ENCODE results near the gene PHAX.
"Not testable (repeated sequence)": the region's sequence is repeated elsewhere in the genome, so short reads cannot be mapped to it uniquely, and the experiment has no call there.

PHAX gene

DNA sequence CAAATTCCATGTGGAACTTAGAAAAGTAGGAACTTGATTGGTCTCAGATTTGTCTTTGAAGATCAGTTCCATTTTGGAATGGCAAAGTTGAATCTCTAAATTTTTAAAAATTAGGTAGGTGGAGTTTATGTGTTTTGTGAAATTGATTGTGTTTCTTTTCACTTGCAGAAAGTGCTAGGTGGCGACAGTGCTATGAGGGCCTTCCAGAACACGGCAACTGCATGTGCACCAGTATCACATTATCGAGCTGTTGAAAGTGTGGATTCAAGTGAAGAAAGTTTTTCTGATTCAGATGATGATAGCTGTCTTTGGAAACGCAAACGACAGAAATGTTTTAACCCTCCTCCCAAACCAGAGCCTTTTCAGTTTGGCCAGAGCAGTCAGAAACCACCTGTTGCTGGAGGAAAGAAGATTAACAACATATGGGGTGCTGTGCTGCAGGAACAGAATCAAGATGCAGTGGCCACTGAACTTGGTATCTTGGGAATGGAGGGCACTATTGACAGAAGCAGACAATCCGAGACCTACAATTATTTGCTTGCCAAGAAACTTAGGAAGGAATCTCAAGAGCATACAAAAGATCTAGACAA, 2.8 kb downstream of the PHAX start:
- DNase-seq (ENCODE audit: low read depth), result no peak

DNA sequence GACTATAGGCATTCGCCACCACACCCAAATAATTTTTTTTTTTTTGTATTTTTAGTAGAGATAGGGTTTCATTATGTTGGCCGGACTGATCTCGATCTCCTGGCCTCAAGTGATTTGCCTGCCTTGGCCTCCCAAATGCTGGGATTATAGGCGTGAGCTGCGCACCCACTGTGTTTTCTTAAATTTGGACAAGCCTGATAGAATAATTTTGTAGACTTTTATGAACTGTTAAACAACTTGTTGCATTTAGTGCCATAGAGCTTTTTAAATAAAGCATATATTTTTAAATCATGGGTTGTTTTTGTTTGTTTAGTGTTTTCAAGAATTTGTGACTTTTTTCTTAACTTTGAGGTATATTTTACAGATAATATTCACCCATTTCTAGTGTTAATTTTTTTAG, 4.8 kb downstream of the PHAX start:
- DNase-seq (ENCODE audit: low read depth), result no peak

DNA sequence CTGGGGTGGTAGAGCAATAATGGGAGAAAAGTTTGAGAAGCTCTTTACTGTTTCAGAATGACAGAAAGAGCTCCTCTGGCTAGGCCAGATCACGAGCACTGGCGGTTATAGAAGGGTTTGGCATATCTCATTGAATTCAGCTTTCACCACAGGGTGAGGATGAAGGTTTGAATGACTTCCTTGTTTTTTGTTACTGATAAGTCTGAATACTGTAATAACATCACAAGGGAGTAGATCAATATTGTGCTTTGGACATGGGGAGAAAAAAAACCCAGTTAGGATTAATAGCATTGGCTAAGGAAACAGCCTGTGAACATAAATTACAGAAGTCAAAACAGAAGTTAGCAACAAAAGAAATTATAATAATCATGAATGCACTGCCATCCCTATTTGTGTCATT, 9.4 kb downstream of the PHAX start:
- no peak for DNase-seq (ENCODE audit: low read depth)

- DNase-seq (ENCODE audit: low read depth), result no peak
Observed at GRCh38 chr5:126610616-126611015, 9.9 kb downstream of the PHAX start.

DNA sequence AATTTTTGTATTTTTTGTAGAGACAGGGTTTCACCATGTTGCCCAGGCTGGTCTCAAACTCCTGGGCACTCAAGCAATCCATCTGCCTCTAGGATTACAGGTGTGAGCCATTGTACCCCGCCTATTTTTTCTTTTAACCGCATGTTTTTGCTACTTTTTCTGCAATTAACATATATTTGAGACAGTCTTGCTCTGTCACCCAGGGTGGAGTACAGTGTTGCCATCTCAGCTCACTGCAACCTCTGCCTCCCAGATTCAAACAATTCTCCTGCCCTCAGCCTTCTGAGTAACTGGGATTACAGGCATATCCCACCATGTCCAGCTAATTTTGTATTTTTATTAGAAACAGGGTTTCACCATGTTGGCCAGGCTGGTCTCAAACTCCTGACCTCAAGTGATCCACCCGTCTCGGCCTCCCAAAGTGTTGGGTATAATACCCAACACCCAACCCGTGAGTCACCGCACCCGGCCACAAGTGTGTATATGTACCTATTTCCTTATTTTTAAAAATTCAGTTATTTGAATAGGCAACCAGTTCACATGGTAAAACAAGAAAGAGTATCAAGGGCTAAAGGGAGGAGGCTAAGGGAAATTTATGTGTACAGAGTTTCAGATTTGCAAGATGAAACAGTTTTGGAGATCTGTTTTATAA, 13.3 kb downstream of the PHAX start:
- no peak for DNase-seq (ENCODE audit: low read depth)

GRCh38 chr5:126615286-126615685, 14.5 kb downstream of the PHAX start:
- DNase-seq (ENCODE audit: low read depth), result no peak

DNA sequence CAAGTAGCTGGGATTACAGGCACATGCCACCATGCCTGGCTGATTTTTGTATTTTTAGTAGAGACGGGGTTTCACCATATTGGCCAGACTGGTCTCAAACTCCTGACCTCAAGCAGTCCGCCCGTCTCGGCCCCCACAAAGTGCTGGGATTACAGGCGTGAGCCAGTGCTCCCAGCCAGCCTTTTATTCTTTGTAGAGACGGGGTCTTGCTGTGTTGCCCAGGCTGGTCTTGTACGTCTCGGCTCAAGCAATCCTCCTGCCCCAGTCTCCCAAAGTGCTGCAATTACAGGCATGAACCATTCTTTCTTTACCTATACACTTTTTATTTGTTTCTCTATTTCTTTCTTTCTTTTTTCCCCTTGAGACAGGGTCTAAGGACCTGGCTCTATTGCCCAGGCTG, 16.9 kb downstream of the PHAX start:
- not testable (repeated sequence) for DNase-seq (ENCODE audit: low read depth)

GRCh38 chr5:126619781-126620180, 19.0 kb downstream of the PHAX start:
- no peak for DNase-seq (ENCODE audit: low read depth)

DNA sequence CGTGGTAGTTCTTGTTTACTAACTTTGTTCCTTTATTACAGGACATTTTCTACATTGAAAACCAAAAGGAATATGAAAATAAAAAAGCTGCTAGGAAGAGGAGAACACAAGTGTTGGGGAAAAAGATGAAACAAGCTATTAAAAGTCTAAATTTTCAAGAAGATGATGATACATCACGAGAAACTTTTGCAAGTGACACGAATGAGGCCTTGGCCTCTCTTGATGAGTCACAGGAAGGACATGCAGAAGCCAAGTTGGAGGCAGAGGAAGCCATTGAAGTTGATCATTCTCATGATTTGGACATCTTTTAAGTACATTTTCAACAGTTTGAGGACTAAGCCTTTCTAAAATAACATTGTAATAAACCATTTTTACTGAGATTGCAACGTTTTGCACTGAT, 23.8 kb downstream of the PHAX start:
- no peak for DNase-seq (ENCODE audit: low read depth)

DNA sequence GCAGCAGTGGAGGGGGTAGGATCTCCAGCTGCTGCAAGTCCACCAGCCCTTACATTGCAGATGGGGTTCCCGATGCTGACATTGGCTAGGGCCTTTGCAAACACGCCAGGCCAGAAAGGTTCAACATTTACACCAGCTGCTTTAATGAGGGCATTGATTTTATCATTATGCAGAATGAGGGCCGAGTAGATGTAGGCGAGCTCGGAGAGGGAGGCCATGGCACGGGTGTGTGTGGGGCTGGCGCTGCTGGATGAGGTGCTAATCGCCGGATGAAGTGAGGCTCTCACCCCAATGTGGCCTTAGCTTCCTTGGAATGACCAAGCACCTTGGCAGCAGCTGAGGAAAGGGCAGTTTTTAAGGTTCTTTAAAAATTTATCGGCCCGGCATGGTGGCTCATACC, 27.4 kb downstream of the PHAX start:
- no peak for DNase-seq (ENCODE audit: low read depth)

GRCh38 chr5:126631920-126632319, 31.2 kb downstream of the PHAX start:
- no peak for DNase-seq (ENCODE audit: low read depth)

DNA sequence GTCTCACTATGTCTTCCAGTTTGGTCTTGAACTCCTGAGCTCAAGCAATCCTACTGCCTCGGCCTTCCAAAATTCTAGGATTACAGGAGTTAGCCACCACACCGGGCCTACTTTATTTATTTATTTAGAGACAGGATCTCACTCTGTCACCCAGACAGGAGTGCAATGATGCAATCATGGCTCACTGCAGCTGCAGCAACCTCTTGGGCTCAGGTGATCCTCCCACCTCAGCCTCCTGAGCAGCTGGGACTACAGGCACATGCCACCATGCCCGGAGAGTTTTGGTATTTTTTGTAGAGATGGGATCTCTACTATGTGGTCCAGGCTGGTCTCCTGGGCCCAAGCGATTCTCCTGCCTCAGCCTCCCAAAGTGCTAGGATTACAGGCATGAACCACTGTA, 32.8 kb downstream of the PHAX start:
- DNase-seq (ENCODE audit: low read depth), result no peak

- no peak for DNase-seq (ENCODE audit: low read depth)
Observed at GRCh38 chr5:126635585-126635984, 34.8 kb downstream of the PHAX start.

DNA sequence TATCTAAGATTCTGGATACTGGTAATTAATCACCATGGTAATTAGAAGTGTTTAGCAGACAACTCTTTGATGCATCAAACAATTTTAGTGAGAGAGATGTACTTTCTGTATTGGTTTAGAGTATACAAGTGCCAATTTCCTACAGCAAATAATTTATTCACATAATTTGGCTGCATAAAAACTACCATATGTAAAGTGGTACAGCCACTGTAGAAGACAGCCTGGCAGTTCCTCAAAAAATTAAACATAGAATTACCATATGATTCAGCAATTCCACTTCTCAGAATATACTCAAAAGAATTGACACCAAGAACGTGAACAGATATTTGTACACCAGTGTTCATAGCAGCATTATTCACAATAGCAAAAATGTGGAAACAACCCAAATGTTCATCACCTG, 36.2 kb downstream of the PHAX start:
- DNase-seq (ENCODE audit: low read depth), result no peak

- no peak for DNase-seq (ENCODE audit: low read depth)
Observed at GRCh38 chr5:126640866-126641265, 40.1 kb downstream of the PHAX start.

GRCh38 chr5:126641387-126641786, 40.6 kb downstream of the PHAX start:
- DNase-seq (ENCODE audit: low read depth), result no peak

DNA sequence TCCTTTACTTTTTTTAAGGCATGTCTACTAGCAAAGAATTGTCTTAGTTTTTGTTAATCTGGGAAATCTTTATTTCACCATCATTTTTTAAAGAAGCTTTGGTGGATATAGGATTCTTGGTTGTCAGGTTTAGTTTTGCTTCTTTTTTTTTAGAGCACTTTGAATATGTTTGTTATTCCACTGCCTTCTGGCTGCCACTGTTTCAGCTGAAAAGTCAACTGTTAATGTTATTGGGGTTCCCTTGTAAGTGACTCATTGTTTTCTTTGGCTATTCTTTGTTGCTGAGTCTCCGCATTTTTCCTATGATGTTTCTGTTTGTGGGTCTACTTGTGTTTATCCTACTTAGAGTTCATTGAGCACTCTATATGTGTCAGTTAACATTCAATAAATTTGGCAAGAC, 44.4 kb downstream of the PHAX start:
- DNase-seq (ENCODE audit: low read depth), result no peak

GRCh38 chr5:126647071-126647470, 46.3 kb downstream of the PHAX start:
- DNase-seq (ENCODE audit: low read depth), result no peak

- no peak for DNase-seq (ENCODE audit: low read depth)
Observed at GRCh38 chr5:126648471-126648870, 47.7 kb downstream of the PHAX start.

- not testable (repeated sequence) for DNase-seq (ENCODE audit: low read depth)
Observed at GRCh38 chr5:126649057-126649456, 48.3 kb downstream of the PHAX start.

DNA sequence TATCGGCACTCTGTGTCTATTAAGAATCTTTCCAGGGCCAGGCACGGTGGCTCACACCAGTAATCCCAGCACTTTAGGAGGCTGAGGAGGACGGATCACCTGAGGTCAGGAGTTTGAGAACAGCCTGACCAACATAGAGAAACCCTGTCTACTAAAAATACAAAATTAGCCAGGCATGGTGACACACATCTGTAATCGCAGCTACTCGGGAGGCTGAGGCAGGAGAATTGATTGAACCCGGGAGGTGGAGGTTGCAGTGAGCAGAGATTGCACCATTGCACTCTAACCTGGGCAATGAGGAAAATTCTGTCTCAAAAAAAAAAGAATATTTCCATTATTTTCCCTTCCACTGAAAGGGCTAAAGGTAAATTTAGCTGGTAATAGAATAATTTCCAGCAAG, 49.0 kb downstream of the PHAX start:
- not testable (repeated sequence) for DNase-seq (ENCODE audit: low read depth)

DNA sequence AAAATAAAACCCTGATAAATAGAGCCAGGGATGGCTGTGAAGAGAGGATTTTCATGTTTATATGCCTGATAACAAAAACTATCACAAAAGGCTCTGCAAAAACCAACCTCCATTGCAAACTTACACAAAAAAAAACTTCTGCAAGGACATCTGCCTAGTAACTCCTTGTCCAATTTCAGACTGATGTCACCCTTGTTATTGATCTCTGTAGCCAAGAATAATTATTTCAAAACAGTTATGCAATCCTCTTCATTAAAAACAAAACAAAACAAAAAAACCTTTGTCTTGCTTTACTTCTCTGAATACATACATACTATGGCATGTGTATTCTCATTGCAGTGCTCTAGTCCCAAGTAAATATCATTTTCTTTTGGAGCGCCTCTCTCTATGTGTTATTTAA, 49.7 kb downstream of the PHAX start:
- DNase-seq (ENCODE audit: low read depth), result no peak

DNA sequence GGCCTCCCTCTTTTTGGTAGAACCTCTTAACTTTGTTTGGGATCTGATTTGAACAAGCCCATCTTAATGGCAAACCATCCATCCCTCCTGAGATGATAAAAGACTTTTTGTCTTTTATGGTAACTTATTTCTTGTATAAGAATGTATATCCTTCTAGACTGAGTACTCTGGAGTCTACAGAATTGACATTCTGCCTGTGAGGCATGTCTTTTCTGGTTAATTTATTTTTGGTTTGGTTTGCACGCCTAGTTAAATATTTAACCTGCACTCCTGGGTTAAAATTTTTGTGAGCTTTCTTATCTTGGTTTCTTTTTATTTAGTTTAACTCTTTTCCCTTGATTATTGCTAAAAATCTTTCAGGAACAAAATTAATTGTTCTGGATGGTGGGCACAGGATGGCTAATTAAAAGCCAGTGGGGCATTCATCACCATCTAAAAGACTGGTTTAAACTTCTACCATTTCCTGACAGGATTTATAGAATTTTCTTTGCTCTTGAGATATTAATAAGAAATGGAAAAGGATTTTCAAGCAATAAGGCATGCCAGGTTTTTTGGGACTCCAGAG, 50.3 kb downstream of the PHAX start:
- no peak for DNase-seq (ENCODE audit: low read depth)

DNA sequence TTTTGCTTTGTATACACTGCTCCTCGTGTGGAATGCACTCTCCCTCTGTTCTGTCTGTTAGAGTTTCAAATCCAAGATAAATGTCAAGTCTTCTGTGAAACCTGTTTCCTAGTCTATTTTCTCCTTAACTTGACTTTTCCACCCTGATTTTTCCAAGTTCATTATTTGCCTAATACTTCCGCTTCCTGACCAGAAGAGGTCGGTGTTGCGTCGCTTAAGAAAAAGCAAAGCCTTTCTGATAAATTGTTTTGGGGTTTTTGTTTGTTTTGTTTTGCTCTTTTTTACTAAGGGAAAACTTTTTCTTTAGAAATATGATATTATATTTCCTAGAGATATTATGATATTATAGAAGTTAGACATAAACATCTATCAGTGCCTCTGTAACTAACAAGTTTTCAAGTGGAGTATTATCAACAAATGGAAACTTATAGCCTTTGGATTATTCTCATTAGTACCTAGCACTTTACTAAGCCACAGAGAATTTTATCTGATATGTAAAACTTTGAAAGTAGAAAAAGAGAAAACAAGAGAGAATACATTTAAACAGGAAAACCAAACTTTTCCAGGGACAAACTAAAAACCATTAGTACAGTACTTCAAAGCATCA, 55.8 kb downstream of the PHAX start:
- no peak for DNase-seq (ENCODE audit: low read depth)

Data from activated T-cell treated with anti-CD3 and anti-CD28 coated beads for 48 hours (primary cell).